HL-60/S4 (cell line): Measurements from ENCODE around the gene CLCNKA.
"Not testable (repeated sequence)": the region's sequence is repeated elsewhere in the genome, so short reads cannot be mapped to it uniquely, and the experiment has no call there.

Experiments
- in situ Hi-C: fragments of 300-500 bp; cut with MboI; formaldehyde crosslinking; loops from 2 replicates; pipeline ENCODE4 v1.14.3; 2022; ENCODE audit warnings: low sequenced_read_pairs

The CLCNKA gene

DNA sequence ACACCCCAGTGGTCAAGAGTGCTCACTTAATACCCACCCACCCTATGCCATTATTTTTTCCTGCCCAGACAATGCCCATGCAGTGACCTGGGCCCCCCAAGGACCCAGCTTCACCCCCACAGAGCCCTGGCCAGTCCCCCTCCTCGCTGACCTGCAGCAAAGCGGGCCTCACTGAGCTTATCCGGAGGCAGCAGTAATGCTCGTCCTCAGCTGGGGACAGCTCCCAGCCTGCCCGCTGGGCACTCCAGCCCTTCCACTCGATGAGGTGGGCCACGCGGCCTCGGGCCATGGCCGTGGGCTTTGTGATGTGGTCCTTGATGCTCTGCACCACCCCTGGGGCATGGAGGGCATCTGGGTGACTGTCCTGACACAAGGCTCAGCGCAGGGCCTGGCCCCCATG, 14.6 kb downstream of the CLCNKA start:
- in situ Hi-C loops: not testable (repeated sequence)

DNA sequence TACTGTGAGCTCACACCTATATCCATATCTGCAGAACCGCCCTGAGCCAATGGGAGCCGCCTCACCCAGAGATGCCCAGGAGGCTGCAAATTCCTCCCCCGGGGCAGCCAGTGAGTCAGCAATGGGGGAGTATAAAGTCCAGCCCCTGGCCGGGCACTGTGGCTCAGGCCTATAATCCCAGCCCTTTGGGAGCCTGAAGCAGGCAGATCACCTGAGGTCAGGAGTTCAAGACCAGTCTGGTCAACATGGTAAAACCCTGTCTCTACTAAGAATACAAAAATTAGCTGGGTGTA, 16.7 kb downstream of the CLCNKA start:
- in situ Hi-C loops: no loop called here

GRCh38 chr1:16039871-16040270, 18.0 kb downstream of the CLCNKA start:
- in situ Hi-C loops: not testable (repeated sequence)

DNA sequence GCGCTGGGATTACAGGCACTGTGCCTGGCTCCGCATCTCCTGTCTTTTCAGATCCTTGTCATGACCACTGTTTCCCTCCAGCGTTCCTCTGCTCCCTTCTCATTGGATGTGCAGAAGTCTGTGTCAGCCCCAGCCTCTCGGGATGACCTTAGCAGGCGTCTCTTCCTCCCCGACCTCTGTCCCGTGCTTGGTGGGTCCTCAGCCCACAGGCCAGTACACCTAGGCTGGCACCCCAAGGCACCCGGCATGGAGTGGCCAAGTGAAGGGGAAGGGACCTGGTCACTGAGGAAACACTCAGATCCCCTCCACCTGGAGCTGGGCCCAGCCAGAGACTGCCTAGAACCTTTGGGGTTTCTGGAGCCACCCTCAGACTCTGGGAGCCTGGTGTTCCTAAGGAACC, 19.4 kb downstream of the CLCNKA start:
- in situ Hi-C loops: no loop called here

GRCh38 chr1:16042096-16042495, 20.3 kb downstream of the CLCNKA start:
- in situ Hi-C loops: no loop called here

DNA sequence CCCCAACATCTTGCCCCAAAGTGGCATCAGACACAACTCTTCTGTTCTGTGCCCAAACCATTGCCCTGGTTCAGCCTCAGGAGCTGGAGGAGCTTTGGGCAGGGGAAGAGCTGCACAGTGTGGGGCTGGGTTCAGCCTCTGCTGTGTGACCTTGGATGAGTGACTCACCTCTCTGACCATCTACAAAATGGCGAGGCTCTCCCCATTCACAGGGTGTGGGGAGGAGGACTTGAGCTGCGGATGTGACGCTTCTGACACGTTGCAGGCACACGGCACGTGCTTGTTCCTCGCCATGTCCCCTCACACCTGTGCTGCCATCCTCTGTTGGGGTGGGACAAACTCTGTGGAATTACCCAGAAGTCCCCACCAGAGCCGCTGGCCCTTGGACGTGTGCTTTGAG, 20.8 kb downstream of the CLCNKA start:
- in situ Hi-C loops: not testable (repeated sequence)

- in situ Hi-C loops: no loop called here
Observed at GRCh38 chr1:16043521-16043920, 21.7 kb downstream of the CLCNKA start, which contains the start of gene CLCNKB. Gene CLCNKB, plus strand, starts transcription at chr1:16043782. Its CDS starts 711 bp downstream, at chr1:16044493.

DNA sequence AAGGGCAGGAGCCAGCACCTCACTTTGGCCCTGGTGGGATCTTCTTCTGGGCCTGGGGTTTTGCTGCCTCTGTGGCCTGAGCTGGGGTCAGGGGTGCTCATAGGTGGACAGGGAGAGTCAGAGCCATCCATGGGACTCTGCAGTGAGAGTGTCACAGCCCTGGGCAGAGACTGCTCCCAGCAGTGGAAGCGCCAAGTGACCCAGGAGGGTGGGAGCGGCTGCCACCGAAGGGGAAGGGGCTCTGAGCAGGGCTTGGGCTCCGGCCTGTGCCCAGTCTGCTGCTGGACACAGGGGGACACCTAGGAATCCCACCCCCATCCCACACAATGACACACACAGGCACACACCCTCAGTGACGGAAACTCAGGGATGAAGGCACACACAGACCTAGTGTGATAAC, 22.1 kb downstream of the CLCNKA start:
- in situ Hi-C loops: no loop called here

- in situ Hi-C loops: no loop called here
Observed at GRCh38 chr1:16046842-16047241, 25.0 kb downstream of the CLCNKA start.

DNA sequence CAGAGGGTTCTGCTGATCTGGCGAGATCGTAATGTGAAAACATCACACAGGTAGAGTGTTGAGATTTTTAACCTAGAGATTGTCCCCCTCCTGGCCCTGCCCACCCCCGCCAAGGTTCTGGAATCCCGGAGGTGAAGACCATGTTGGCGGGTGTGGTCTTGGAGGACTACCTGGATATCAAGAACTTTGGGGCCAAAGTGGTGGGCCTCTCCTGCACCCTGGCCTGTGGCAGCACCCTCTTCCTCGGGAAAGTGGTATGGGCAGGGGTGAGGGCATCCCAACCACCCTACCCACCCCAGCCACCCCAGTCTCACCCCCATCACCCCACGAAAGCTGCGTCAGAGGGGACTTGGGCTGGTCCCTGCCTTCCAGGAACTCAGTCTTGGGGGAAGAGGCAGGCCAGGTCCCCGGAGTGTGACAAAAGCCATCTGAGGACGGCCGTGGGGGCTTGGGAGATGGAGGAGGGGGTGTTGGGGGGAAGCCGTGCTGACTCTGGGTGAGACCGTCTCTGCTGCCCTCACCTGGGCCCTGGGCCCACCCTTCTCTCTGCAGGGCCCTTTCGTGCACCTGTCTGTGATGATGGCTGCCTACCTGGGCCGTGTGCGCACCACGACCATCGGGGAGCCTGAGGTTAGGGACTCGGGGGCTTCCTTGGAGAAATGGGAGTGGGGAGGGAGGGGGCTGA, 26.1 kb downstream of the CLCNKA start:
- in situ Hi-C loops: no loop called here

- in situ Hi-C loops: no loop called here
Observed at GRCh38 chr1:16048573-16049189, 26.8 kb downstream of the CLCNKA start.

- in situ Hi-C loops: no loop called here
Observed at GRCh38 chr1:16050328-16050727, 28.5 kb downstream of the CLCNKA start.

GRCh38 chr1:16051039-16051438, 29.2 kb downstream of the CLCNKA start:
- in situ Hi-C loops: no loop called here

DNA sequence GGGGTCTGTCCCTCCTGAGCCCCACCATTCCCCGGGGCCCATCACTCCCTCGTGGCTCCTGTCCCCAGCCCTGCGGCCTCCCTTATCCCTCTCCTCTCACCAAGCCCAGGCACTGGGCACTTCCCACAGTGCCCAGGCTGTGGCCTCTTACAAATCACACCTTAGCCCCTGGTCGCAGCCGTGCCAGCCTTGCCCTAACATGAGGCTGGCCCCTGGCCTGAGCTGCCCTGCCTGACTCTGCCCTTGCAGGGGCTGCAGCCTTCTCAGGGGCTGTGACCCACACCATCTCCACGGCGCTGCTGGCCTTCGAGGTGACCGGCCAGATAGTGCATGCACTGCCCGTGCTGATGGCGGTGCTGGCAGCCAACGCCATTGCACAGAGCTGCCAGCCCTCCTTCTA, 30.1 kb downstream of the CLCNKA start:
- in situ Hi-C loops: not testable (repeated sequence)

- in situ Hi-C loops: no loop called here
Observed at GRCh38 chr1:16053781-16054502, 32.1 kb downstream of the CLCNKA start.

DNA sequence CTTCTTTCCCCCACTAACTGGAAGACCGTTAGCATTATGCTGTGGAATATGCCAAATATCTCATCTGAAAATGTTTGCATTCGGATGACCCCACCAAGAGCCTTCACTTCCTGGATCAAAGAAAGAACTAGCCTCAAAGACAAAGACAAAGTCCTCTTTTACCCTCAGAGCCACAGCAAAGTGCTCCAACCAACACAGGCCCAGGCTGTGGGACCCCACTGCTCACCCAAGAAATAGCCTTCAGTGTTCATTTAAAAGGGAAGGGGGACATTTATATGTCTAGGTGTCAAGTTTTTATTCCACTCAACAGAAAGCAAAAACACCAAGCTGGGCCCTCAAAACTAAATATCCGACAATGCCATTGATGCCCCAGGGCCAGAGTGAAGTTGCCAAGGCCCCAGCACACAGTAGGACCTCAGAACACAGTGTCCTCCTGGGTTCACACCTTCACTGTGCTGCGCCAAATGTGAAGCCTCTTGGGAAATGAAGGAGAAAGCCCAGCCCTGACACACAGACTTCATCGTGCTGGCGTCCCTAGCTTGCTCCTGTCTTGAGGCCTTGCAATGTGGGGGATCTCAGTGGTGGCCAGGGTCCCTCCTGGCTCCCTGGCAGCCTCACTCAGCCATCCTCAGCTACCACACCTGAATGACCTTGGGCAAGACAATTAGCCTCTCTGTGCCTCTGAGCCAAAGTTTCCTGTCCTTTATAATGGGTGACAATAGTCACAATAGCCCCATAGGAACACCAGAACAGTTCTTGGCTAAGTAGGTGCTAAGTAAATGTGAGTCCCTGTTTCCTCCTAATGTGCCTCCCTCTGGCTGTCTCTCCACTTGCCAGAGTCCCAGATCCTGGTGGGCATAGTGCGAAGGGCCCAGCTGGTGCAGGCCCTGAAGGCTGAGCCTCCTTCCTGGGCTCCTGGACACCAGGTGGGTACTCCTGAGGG, 33.0 kb downstream of the CLCNKA start:
- in situ Hi-C loops: no loop called here

DNA sequence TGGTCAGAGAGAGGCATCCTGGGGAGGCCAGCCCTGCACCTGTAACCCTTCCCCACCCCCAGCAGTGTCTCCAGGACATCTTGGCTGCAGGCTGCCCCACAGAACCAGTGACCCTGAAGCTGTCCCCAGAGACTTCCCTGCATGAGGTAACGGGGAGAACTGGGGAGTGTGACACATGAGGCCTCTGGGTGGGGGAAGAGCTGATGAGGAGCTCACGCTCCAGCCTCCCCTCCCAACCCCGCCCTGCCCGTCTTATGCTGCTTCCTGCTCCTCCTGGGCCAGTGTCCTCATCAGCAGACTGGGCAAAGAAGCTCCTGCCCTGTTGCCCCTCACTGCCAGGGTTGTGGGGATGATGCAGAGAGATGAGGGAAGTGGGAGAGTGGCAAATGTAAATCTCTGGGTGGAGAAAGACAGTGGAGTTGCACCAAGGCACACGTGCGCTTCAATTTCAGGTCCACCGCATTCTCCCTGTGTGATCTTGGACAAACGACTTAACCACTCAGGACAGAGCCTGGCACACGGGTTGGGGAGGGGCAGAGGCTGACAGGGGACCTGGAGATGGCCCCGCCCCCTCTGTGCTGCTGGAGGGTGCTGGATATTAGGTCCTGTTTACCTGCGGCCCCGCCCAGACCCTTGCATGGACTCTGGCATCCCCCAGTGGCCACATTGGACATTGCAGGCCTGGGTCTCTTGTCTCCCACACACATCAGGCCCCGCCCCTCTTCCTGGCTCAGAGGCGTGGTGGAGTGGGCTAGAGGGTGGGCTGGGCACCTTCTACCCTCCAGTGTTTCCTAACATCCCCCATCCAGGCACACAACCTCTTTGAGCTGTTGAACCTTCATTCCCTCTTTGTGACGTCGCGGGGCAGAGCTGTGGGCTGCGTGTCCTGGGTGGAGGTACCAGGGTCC, 34.0 kb downstream of the CLCNKA start:
- in situ Hi-C loops: no loop called here

- in situ Hi-C loops: not testable (repeated sequence)
Observed at GRCh38 chr1:16056521-16056912, 34.7 kb downstream of the CLCNKA start.

DNA sequence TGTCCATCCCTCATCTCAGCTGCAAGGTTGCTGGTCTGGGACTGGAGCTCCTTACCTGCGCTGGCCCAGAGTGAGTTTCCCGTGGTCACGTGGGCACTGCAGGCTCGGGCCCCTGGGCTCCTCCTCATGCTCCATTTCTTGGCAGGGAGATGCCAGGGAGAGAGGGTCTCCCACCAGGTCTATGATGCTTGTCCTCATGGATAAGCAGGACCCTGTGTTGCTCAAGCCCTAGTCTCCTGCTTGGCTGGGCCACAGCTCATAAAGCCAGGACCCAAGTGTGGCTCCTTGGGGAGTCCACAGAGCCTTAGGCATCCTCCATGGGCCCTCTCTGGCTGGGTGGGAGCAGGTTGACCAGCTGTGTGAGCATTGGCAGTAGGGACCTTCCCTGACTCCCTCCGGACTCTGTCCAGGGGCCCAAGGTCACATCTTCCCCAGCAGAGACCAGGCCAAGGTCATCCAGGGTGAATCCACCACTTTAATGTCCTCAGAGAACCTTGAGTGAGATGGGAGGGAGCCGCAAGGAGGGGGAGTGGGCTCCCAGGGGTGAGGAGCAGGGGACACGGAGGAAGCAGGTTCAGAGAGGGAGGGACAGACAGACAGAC, 35.6 kb downstream of the CLCNKA start:
- in situ Hi-C loops: not testable (repeated sequence)
